NCI-H1417 (cell line): ENCODE data around the gene CYP27A1.
A peak's percentile ranks its signal among the peaks of the same experiment; 100 is the strongest.
"Not testable (repeated sequence)": the region's sequence is repeated elsewhere in the genome, so short reads cannot be mapped to it uniquely, and the experiment has no call there.

Experiments
- DNase-seq, 3 experiments: peaks; one replicate each; lab custom pipeline; 2025; lab: John Stamatoyannopoulos, UW

Gene CYP27A1

DNA sequence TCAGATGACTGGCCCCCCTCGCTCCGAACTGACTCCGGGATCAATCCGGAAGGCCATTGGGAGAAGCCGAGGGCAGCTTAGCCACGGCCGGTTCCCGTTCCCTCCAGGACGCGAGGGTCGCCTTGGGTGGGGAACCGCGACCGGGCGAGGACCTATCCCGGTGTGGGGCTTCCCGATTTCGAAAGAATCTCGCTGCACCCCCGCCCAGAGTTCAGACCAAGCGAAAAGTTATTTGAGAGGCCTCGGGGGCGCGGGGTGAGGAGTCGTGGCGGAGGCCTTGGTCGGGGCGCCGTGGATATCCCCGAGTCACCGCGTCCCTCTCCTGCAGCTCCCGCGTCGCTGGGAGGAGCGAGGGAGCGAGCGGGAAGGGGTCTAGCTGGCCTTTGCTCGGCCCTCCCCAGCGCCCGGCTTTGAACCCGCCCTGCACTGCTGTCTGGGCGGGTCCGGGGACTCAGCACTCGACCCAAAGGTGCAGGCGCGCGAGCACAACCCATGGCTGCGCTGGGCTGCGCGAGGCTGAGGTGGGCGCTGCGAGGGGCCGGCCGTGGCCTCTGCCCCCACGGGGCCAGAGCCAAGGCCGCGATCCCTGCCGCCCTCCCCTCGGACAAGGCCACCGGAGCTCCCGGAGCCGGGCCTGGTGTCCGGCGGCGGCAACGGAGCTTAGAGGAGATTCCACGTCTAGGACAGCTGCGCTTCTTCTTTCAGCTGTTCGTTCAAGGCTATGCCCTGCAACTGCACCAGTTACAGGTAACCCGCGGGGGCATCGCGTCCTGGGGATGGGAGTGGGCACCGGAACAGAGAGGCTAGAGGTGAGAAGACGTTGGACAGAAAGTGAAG, at the start of gene CYP27A1:
Gene CYP27A1 (plus strand): TSS at position 457 of the 837 bp plus-strand sequence. CDS start 36 bp downstream, at position 493.
- peak in 2 of 3 experiments; percentile 57 to 58 for DNase-seq

DNA sequence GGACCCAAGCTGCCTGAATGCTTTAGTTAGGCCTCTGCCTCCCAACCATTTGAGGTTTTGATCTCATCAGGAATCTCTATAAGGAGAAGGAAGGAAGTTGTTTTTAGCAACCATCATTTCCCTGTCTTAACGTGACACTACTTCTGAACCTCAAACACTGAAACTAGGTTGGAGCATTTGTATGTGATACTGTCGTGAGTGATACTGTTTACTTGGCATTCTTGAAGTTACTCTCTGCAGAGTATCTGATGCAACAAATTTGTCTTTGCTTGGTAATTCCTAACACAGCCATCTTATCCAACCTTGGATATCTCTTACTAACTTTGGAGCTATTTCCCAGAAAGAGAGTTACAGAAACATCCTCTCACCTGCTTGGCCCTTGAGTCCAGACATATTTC, 49.2 kb upstream of the CYP27A1 start:
- DNase-seq: no peak

DNA sequence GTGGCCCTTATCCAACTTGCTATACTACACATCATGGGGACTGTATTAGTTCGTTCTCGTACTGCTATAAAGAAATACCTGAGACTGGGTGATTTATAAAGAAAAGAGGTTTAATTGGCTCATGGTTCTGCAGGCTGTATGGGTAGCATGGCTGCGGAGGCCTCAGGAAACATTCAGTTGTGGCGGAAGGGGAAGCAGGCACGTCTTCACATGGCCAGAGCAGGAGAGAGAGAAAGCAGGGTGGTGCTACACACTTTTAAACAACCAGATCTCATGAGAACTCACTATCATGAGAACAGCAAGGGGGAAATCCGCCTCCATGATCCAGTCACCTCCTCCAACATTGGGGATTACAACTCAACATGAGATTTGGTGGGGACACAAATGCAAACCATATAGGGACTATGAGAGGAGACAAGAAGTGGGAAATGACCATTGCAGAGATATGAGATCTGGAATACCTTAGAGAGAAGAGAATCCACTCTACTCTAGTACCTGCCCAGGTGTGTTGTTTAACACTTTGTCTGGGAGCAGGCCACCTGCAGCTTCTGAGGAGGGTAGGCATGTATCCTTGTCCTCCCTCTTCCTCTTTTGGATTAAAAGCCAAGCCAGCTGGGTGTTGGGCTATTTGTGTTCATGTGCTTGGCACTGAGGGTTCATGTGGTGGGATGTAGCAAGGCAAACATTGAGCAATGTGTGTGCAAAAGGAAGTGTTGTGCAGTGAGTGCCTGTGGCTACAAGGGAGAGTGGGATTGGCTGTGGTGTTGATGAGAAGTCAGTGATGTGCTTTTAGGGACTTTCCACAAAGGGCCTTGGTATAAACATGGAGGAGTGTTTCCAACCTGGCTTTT, 48.6 kb upstream of the CYP27A1 start:
- no peak for DNase-seq

DNA sequence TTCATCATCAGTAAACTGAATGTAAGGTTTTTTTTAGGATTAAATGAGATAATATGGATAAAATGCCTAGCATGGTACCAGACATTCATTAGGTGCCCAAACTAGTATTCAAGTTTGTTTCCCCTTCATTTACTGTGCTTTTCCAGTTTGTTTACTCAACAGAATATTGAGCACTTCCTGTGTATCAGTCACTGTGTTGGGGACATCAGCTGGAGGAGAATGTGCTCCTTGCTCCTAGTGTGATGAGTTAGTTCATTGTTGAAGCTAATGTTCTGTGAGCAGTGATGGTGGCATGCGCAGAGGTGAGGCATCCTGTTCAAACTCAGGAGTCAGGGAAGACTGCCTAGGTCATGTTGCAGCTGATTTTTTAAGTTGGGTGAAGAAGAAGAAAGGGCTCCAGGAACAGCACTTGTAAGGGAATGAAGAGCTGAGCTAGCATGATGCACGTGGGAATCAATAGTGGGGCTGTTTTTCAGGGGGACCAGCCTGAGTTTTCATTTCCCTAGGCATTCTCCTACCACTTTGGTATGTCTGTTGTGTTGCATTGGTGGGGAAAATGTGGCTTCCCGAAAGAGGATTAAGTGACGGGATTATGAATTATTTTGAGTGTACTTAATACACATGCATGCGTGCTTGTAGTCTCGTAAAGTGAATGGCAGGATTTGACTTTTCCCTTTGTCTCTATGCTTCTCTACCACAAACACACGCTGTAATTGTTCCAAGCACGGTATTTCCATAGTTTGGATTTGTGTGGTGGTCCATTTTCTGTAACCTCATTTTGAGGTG, 47.6 kb upstream of the CYP27A1 start:
- no peak for DNase-seq

DNA sequence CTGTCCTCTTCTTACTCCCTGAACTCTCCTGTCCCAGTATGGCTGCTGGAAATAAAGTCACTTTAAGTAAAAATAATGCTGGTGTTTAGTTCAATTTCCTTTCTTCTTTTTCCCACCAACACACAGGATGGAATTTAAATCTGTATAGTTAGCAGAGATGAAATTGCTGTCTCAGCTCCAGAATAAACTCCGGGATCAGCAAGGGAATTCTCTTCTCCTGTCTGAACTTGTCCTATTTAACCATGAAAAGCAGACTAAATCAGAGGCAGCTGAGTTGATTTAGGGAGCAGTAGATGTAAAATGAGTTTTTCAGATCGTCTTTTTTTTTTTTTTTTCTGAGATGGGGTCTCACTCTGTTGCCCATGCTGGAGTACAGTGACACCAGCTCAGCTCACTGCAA, 45.4 kb upstream of the CYP27A1 start:
- DNase-seq: no peak

DNA sequence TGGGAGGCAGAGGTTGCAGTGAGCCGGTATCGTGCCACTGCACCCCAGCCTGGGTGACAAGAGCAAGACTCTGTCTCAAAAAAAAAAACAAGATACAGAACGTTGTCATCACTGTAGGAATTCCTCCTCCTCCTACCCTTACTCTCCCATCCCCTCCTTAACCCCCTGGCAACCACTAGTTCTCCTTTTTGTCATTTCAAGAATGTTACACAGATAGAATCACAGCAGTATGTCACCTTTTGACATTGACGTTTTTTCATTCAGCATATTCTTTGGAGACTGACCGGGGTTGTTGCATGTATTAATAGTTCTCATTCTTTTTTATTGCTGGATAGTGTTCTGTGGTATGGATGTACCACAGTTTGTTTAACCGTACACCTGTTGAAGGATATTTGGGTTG, 38.9 kb upstream of the CYP27A1 start:
- DNase-seq: no peak

DNA sequence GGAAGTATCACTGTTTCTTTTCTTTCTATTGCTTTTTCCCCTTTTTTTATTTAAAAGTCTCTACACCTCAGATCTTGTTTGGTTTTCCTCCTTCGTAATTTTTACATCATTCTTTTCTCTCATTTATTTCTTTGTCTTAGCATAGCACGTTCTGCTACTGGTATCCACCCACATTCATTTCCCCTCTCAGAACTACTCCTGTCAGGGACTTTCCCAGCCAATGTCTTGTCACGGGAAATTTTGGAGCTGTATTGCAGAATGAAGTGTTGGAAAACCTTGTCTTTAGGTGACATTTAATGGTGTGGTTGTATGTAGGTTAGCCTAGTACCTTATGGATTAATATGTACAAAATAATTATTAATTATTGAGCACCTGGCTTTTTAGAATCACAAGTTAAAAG, 37.3 kb upstream of the CYP27A1 start:
- no peak for DNase-seq

DNA sequence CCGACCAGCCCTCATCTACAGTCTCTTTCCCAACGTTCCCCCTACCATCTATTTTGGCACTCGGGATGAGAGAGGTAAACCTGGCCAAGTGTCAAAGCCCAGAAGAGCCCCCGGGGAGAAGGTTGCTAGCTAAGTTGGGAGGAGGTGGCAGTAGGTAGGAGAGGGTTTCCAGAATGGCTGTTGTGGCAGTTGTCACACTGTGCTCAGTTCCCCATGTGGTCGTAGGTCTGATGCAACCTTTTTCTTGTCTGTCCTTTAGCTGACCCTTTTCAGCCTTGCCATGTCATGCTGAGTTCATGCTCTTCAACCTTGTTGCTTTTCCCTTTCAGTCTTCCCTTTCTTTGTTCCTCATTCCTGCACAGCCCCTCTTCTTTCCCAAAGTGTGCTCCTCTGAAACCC, 36.8 kb upstream of the CYP27A1 start:
- DNase-seq: no peak

DNA sequence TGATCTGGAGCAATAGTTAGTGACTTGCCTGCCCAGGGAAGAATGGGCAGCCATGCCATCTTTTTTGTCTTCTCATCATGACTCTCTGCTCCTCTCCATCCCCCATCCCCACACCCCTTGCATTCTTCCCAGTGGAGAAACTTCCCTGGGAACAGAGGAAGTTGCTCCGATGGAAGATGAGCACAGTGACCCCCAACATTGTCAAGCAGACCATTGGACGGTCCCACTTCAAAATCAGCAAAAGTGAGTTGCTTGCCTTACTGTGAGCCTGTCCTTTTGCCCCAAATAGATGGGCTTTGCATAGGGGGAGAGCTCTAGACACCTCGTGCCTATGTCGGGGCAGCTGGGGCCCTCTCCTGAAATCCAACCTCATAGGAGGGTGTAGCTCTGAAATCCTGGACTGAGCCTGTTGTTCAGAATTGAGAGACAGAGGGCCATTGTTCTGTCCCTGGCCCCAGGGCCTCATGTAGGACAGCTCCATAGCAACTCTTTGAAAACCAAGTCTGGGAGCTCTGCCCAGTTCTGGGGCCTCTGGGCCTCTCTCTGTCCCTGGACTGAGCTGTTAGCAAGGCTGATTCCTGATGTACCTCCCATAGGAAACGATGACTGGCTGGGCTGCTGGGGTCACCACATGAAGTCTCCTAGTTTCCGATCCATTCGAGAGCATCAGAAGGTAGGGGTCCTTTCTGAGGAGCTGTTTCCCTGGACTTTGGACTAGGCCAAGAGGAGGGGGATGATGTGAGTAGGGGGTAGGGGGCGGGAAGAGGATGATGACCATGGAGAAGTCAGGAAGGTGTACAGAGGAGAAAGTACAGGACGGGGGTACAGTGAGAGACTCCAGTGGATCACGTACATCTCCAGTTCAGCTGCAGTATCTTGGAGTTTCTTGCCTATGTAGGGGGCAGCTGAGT, 36.1 kb upstream of the CYP27A1 start:
- no peak for DNase-seq

DNA sequence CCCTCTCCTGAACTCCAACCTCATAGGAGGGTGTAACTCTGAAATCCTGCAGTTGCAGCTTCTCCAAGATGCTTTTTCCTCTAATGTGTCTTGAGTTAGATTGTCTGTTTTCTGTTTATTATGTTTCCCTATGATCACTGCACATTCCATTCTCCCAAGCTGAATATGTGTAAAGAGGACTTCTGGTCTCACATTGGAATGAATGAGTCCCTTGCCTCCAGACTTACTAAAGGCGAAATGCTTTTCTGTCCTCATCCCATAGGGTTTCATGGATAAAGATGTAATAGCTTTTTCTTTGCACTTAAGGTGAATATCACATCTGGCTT, 35.5 kb upstream of the CYP27A1 start:
- DNase-seq: no peak

DNA sequence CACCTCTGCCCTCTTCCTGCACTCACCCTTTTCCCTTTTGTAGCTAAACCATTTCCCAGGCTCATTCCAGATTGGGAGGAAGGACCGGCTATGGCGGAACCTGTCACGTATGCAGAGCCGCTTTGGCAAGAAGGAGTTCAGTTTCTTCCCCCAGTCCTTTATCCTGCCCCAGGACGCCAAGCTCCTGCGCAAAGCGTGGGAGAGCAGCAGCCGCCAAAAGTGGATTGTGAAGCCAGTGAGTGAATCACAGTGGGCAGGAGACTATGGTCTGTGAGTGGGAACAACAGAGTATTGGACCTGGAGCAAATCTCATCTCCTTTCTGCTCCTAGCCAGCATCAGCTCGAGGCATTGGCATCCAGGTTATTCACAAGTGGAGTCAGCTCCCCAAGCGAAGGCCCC, 35.0 kb upstream of the CYP27A1 start:
- DNase-seq: no peak

DNA sequence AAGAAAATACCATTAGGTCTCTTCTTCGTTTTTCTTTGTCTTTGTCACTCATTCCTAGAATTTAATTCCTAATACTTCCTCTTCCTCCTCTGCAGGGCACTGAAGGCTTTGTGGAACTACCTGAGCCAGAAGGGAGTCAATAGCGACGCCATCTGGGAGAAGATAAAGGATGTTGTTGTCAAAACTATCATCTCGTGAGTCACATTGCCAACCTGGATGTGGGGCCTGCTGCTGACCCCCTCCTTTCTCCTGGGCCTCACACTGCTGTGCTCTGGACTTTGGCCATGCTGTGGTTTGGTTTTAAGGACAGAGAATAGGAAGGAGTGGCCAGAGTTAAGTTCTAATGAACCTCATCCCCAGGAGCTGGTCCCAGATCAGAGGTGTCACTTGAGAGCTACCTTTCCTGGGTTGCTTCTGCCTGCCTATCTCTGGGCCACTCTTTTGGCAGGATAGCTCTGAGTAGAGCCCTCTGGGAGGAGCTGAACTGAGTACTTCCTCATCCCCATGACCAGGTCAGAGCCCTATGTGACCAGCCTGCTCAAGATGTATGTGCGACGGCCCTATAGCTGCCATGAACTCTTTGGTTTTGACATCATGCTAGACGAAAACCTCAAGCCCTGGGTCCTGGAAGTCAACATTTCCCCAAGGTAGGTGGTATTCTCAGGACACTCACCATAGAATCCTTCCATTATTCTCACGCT, 33.1 kb upstream of the CYP27A1 start:
- DNase-seq: no peak

DNA sequence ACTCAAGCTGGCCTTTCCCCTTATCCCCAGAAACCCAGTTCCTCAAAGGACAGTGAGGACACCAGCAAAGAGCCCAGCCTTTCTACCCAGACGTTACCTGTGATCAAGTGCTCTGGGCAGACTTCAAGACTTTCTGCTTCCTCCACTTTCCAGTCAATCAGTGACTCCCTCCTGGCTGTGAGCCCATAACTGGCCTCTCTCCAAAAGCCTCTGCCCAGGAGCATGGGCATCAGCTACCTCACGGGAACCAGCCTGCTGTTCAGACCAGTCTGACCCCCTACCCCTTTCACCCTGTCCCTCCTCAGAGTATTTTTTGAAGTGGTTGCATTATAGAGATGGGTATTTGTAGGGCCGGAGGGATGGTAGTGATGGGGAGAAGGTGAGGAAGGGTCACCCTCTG, 27.7 kb upstream of the CYP27A1 start:
- DNase-seq: no peak

DNA sequence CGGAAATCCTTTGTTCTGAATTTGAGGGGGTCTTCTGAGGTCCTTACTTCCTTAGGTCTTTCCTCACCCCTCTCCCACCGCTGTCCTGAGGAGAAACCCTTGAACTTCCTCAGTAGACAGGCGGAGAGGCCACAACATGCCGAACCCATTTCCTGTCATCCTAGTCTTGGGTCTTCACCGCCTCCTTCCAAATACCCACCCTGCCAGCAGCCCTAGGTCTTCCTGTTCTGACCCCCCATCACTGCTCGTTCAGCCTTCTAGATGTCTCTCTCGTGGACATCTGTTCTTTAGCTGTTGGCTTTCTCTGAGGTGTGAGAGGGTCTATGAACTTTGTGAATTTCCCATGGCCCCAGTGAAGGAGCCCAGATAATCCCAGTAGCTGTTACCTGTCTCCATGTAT, 27.2 kb upstream of the CYP27A1 start:
- no peak for DNase-seq

DNA sequence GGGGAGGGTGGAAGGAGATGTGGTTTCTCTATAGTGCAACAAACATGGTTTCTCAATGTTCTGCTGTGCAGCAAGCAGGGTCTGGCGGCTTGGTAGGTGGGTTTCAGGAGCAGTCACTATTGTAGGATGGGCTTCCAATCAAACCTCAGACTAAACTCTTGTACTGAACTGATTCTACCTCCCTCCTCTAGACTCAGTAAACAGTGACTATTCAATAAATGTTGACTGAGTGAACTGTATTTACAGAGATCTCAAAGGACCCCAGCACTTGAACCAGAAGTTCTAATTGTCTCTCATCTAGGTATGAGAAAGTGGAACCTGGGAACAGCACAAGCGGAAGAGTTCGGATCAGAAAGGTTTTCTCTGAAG, 26.8 kb upstream of the CYP27A1 start:
- no peak for DNase-seq

DNA sequence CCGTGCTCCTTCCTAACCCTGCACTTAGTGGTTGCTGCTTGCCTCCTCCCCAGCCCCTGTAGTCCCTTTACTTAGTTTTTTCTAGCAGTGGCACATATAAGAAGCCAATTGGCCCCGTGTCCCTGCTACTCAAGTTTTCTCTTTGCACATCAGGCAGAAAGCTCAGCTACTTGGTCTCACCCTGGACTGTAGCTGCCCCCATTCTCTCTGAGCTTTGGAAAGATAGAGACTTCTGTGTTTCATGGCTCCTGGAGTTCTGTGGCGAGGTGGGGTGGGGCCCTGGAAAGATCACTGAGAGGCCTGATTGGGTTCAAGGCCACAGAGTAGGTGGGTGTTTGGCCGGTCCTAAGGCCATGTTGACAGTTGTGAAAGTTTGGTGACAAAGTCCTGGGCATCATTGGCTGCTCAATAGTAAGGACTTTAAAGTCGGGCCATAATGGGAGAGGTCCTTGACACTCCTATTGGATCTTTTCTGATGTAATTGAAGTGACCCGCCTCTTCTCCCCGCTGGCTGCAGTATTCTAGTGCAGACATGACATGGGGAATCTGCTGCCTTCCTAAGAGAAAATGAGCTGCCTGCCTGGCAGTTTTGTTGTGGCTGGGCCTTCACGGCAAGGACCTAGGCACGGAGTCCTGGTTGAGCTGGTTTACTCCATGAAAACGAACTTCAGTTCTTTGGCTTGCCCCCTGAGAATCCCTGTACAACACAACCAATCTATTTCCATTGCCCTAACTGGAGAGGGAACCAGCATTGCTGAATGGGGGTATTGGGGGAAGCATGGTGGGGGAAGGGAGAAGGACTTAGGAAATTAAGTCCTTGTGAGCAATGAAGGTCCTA, 26.2 kb upstream of the CYP27A1 start:
- no peak for DNase-seq

DNA sequence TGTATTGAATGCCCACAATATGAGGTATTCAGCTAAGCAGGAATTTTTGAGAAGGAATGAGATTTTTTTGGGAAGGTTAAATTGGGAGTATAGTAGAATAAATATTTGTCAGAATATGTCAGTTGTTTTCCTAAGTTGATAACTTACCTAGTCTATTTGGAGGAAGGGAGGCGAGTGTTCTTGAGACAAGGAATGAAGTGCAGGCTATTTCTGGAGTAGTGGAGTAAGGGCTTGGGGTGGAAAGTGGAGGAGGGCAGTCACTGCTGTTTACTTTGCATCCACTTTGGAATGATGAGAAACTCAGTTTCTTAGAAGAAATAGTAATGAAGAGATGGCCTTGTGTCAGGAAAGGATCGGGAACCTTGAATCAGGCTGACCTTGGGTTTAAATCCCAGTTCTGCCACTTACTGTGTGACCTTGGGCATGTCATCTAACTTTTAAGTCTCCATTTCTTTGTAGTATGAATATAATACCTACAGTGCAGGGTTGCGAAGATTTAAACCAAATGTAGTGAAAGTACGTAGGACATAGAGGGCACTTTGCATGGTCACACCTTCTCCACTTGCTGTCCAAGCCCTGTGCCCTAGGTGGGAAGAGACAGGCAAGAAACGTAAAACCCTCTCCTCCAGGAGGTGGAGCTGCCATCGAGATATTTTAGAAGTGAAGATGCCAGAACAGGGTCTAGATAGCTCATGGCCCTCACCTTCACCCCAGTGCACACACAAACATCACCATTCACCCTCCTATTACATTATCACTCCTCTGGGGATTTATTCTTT, 25.2 kb upstream of the CYP27A1 start:
- no peak for DNase-seq

DNA sequence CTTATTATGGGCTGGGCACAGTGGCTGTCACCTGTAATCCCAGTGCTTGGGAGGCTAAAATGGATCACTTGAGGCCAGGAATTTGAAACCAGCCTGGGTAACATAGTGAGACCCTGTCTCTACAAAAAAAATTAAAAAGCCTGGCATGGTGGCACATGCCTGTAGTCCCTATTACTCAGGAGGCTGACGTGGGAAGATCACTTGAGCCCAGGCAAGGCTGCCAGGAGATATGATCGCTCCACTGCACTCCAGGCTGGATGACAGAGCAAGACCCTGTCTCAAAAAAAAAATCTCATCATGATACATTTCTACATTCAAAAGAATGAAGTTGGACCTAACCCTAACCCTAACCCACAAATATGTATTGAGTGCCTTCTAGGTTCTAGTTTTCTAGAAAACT, 20.2 kb upstream of the CYP27A1 start:
- DNase-seq: no peak

DNA sequence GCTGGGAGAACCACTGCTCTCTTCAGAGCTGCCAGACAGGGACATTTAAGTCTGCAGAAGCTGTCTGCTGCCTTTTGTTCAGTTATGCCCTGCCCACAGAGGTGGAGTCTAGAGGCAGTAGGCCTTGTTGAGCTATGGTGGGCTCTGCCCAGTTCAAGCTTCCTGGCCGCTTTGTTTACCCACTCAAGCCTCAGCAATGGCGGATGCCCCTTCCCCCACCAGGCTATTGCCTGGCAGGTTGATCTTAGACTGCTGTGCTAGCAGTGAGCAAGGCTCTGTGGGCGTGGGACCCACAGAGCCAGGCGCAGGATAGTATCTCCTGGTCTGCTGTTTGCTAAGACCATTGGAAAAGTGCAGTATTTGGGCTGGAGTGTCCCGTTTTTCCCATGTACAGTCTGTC, 9.2 kb upstream of the CYP27A1 start:
- DNase-seq: not testable (repeated sequence)
